ENCODE results near the gene MMD2.

DNA sequence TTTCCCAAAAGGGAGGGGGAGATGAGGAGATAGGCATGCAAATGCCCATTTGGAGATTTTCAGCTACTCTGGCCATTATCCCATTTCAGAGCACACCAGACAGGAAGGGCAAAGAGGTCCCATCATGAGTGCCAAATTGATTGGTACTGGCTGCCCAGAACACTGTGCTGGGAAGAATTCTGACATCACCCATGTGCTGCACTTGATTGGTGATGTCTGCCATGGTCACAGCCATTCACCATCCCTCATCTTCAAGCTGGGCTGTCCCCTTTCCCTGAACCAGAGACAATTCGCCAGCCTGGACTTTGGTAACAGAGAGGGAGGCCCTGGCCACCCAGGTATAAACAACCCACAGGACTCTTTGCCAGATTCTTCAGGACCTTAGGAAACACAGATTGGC lies 52.3 kb downstream of the MMD2 start:
- TF ChIP-seq CTCF (conservative IDR thresholded peaks at IDR 0.05; ENCODE audit: low read length) (no peak), EZH2phosphoT487 (IDR thresholded peaks at IDR 0.05; ENCODE audit: borderline replicate concordance) (no peak)

Data from Loucy (cell line).